Measurements from ENCODE around the gene MCOLN2. TPM values are rescaled to one million over a fixed set of nuclear protein-coding genes. Genes with fewer than 3 reads are reported as not detected.
A peak's percentile ranks its signal among the peaks of the same experiment; 100 is the strongest.

The MCOLN2 gene
- 100 to 1,000 TPM; 103 to 110 TPM for total RNA-seq
- polyA plus RNA-seq: 18.7 TPM

GRCh38 chr1:84996846-84997666 lies at the start of gene MCOLN2:
Gene MCOLN2 (minus strand): TSS chr1:84997113. CDS start chr1:84996872, 241 bp downstream.
- H3K36me3 ChIP-seq (ENCODE audit: insufficient read depth, low read length): no peaks in the 10 kb centered on the region
- peak within 1 kb of the TSS; percentile 85 for H3K4me3 ChIP-seq (ENCODE audit: low read length)
- Mint-ChIP-seq H3K27me3 (peaks cover 0 to 5% of the 10 kb centered on the region in 2 donors), H3K4me3 (peak within 1 kb of the TSS; percentile 89 to 98 (median 94)), H3K36me3 (peaks cover 0 to 16% (median 2%) of the 10 kb centered on the region in 3 donors), H3K4me1 (peaks cover 48 to 85% (median 81%) of the 10 kb centered on the region in 3 donors), H3K27ac (peak within 1 kb of the TSS; percentile 80 to 94 (median 91)), H3K9me3 (no peaks in the 10 kb centered on the region)
- CTCF ChIA-PET: interaction anchor here (1.1 to 4.0 kb wide), 6 partner anchors 25 to 52 kb away, joined by 3 to 34 read pairs (median 4); no protein-coding TSS in a partner anchor
- H3K27me3 ChIP-seq (ENCODE audit: insufficient read depth, low read length, poor library complexity, severe bottlenecking): peaks cover 4% of the 10 kb centered on the region
- POLR2A ChIA-PET: interaction anchor here (1.0 to 2.1 kb wide), 3 partner anchors 25 to 279 kb away, joined by 3 to 9 read pairs (median 4); partner anchors contain the start of gene BCL10
- peak within 1 kb of the TSS; percentile 79 for H3K27ac ChIP-seq (ENCODE audit: low read depth, low read length)
- no peaks in the 10 kb centered on the region for H3K9me3 ChIP-seq (ENCODE audit: low read length)
- peaks cover 24% of the 10 kb centered on the region for H3K4me1 ChIP-seq (ENCODE audit: insufficient read depth, low read length)
- peak; percentile 43 to 80 (median 55) for DNase-seq

- Histone ChIP-seq H3K9me3 (ENCODE audit: low read length) (no peaks in the 10 kb centered on the region), H3K4me1 (ENCODE audit: insufficient read depth, low read length) (peaks cover 4% of the 10 kb centered on the region), H3K4me3 (ENCODE audit: low read length) (no peak overlapping the region), H3K27me3 (ENCODE audit: insufficient read depth, low read length, poor library complexity, severe bottlenecking) (peaks cover 5% of the 10 kb centered on the region), H3K36me3 (ENCODE audit: insufficient read depth, low read length) (no peaks in the 10 kb centered on the region), H3K27ac (ENCODE audit: low read depth, low read length) (no peak overlapping the region)
- Mint-ChIP-seq H3K4me3 (no peak overlapping the region), H3K27ac (no peak overlapping the region), H3K4me1 (peaks cover 4 to 6% (median 5%) of the 10 kb centered on the region in 3 donors), H3K9me3 (no peaks in the 10 kb centered on the region), H3K27me3 (peaks cover 21 to 26% of the 10 kb centered on the region in 2 donors), H3K36me3 (no peaks in the 10 kb centered on the region)
- POLR2A ChIA-PET: no interaction called here
- DNase-seq: no peak
- CTCF ChIA-PET: interaction anchor here (1.5 kb wide), 1 partner anchor 98 kb away, joined by 6 read pairs; no protein-coding TSS in a partner anchor
Measured at GRCh38 chr1:85042413-85042812, 45.5 kb upstream of the MCOLN2 start.

- Histone ChIP-seq H3K27me3 (ENCODE audit: insufficient read depth, low read length, poor library complexity, severe bottlenecking) (no peaks in the 10 kb centered on the region), H3K4me1 (ENCODE audit: insufficient read depth, low read length) (no peaks in the 10 kb centered on the region), H3K9me3 (ENCODE audit: low read length) (no peaks in the 10 kb centered on the region), H3K27ac (ENCODE audit: low read depth, low read length) (no peak overlapping the region), H3K4me3 (ENCODE audit: low read length) (no peak overlapping the region), H3K36me3 (ENCODE audit: insufficient read depth, low read length) (no peaks in the 10 kb centered on the region)
- Mint-ChIP-seq H3K4me3 (no peak overlapping the region), H3K4me1 (peaks cover 0 to under 1% (median 0%) of the 10 kb centered on the region in 3 donors), H3K36me3 (no peaks in the 10 kb centered on the region), H3K27ac (no peak overlapping the region), H3K9me3 (no peaks in the 10 kb centered on the region), H3K27me3 (peaks cover 15 to 20% of the 10 kb centered on the region in 2 donors)
- DNase-seq: no peak
- ChIA-PET CTCF (interaction anchor here (1.5 kb wide), 1 partner anchor 97 kb away, joined by 6 read pairs; no protein-coding TSS in a partner anchor), POLR2A (no interaction called here)
Measured at GRCh38 chr1:85041793-85042192, 44.9 kb upstream of the MCOLN2 start.

- Histone ChIP-seq H3K36me3 (ENCODE audit: insufficient read depth, low read length) (no peaks in the 10 kb centered on the region), H3K27ac (ENCODE audit: low read depth, low read length) (no peak overlapping the region), H3K9me3 (ENCODE audit: low read length) (no peaks in the 10 kb centered on the region), H3K4me3 (ENCODE audit: low read length) (no peak overlapping the region), H3K27me3 (ENCODE audit: insufficient read depth, low read length, poor library complexity, severe bottlenecking) (no peaks in the 10 kb centered on the region), H3K4me1 (ENCODE audit: insufficient read depth, low read length) (no peaks in the 10 kb centered on the region)
- H3K9me3 Mint-ChIP-seq: no peaks in the 10 kb centered on the region
- H3K27ac Mint-ChIP-seq: no peak overlapping the region
- H3K27me3 Mint-ChIP-seq: peaks cover 0 to 5% of the 10 kb centered on the region in 2 donors
- no peak overlapping the region for H3K4me3 Mint-ChIP-seq
- ChIA-PET POLR2A (no interaction called here), CTCF (interaction anchor here (1.0 to 1.4 kb wide), 2 partner anchors 85 to 88 kb away, joined by 4 to 6 read pairs; no protein-coding TSS in a partner anchor)
- H3K36me3 Mint-ChIP-seq: peaks cover 0 to 2% (median 0%) of the 10 kb centered on the region in 3 donors
- no peaks in the 10 kb centered on the region for H3K4me1 Mint-ChIP-seq
- DNase-seq: no peak
Measured at GRCh38 chr1:85033221-85033620, 36.3 kb upstream of the MCOLN2 start.

GRCh38 chr1:85030536-85030935 lies 33.6 kb upstream of the MCOLN2 start:
- Histone ChIP-seq H3K36me3 (ENCODE audit: insufficient read depth, low read length) (no peaks in the 10 kb centered on the region), H3K4me1 (ENCODE audit: insufficient read depth, low read length) (peaks cover 8% of the 10 kb centered on the region), H3K27me3 (ENCODE audit: insufficient read depth, low read length, poor library complexity, severe bottlenecking) (no peaks in the 10 kb centered on the region), H3K9me3 (ENCODE audit: low read length) (no peaks in the 10 kb centered on the region), H3K4me3 (ENCODE audit: low read length) (no peak overlapping the region), H3K27ac (ENCODE audit: low read depth, low read length) (no peak overlapping the region)
- ChIA-PET POLR2A (no interaction called here), CTCF (interaction anchor here (1.1 to 3.3 kb wide), 3 partner anchors 86 to 229 kb away, joined by 3 to 25 read pairs (median 4); partner anchors contain the start of gene C1orf52)
- no peak overlapping the region for H3K27ac Mint-ChIP-seq
- H3K9me3 Mint-ChIP-seq: no peaks in the 10 kb centered on the region
- DNase-seq: no peak
- no peak overlapping the region for H3K4me3 Mint-ChIP-seq
- H3K4me1 Mint-ChIP-seq: peaks cover 10 to 18% (median 14%) of the 10 kb centered on the region in 3 donors
- H3K36me3 Mint-ChIP-seq: no peaks in the 10 kb centered on the region
- peaks cover 0 to 2% of the 10 kb centered on the region in 2 donors for H3K27me3 Mint-ChIP-seq

GRCh38 chr1:85028151-85028550 lies 31.2 kb upstream of the MCOLN2 start:
- Histone ChIP-seq H3K4me1 (ENCODE audit: insufficient read depth, low read length) (peaks cover 8% of the 10 kb centered on the region), H3K4me3 (ENCODE audit: low read length) (no peak overlapping the region), H3K27me3 (ENCODE audit: insufficient read depth, low read length, poor library complexity, severe bottlenecking) (no peaks in the 10 kb centered on the region), H3K9me3 (ENCODE audit: low read length) (no peaks in the 10 kb centered on the region), H3K27ac (ENCODE audit: low read depth, low read length) (no peak overlapping the region), H3K36me3 (ENCODE audit: insufficient read depth, low read length) (no peaks in the 10 kb centered on the region)
- CTCF ChIA-PET: interaction anchor here (0.6 to 10.6 kb wide), 27 partner anchors 9 to 339 kb away, joined by 3 to 256 read pairs (median 4); partner anchors contain the start of genes C1orf52, MCOLN2 and MCOLN3
- Mint-ChIP-seq H3K27me3 (no peaks in the 10 kb centered on the region), H3K27ac (peak overlapping the region in 7 of 8 donors; percentile 17 to 96 (median 92)), H3K4me3 (peak overlapping the region in 1 of 7 donors; percentile 93), H3K4me1 (peaks cover 10 to 18% (median 14%) of the 10 kb centered on the region in 3 donors), H3K36me3 (no peaks in the 10 kb centered on the region), H3K9me3 (no peaks in the 10 kb centered on the region)
- no peak for DNase-seq
- POLR2A ChIA-PET: interaction anchor here (0.8 to 2.1 kb wide), 3 partner anchors 8 to 84 kb away, joined by 3 to 37 read pairs (median 3); no protein-coding TSS in a partner anchor

- H3K27ac ChIP-seq (ENCODE audit: low read depth, low read length): peak overlapping the region; percentile 34
- peak in 4 of 5 donors; percentile 28 to 69 (median 52) for DNase-seq
- no peaks in the 10 kb centered on the region for H3K27me3 Mint-ChIP-seq
- H3K36me3 Mint-ChIP-seq: no peaks in the 10 kb centered on the region
- H3K4me1 Mint-ChIP-seq: peaks cover 10 to 18% (median 14%) of the 10 kb centered on the region in 3 donors
- peak overlapping the region; percentile 67 to 93 (median 88) for H3K4me3 Mint-ChIP-seq
- CTCF ChIA-PET: interaction anchor here (0.6 to 10.6 kb wide), 29 partner anchors 8 to 339 kb away, joined by 3 to 256 read pairs (median 4); partner anchors contain the start of genes C1orf52, MCOLN2 and MCOLN3
- peak overlapping the region; percentile 13 for H3K4me3 ChIP-seq (ENCODE audit: low read length)
- H3K9me3 Mint-ChIP-seq: no peaks in the 10 kb centered on the region
- no peaks in the 10 kb centered on the region for H3K36me3 ChIP-seq (ENCODE audit: insufficient read depth, low read length)
- peaks cover 8% of the 10 kb centered on the region for H3K4me1 ChIP-seq (ENCODE audit: insufficient read depth, low read length)
- H3K27ac Mint-ChIP-seq: peak overlapping the region; percentile 55 to 96 (median 93)
- POLR2A ChIA-PET: interaction anchor here (0.8 to 2.1 kb wide), 3 partner anchors 9 to 83 kb away, joined by 3 to 37 read pairs (median 3); no protein-coding TSS in a partner anchor
- H3K9me3 ChIP-seq (ENCODE audit: low read length): no peaks in the 10 kb centered on the region
- no peaks in the 10 kb centered on the region for H3K27me3 ChIP-seq (ENCODE audit: insufficient read depth, low read length, poor library complexity, severe bottlenecking)
Measured at GRCh38 chr1:85027242-85027983, 30.5 kb upstream of the MCOLN2 start.

Measured in CD8-positive, alpha-beta memory T cell (primary cell).